ENCODE data around the gene LOC128125822.

LOC128125822 gene

GRCh38 chr6:63529498-63529897 lies 42.8 kb upstream of the LOC128125822 start:
- Histone ChIP-seq H3K4me1 (no peaks in the 10 kb centered on the region), H3K4me3 (no peak overlapping the region), H3K36me3 (no peaks in the 10 kb centered on the region), H3K9me3 (no peaks in the 10 kb centered on the region), H3K27me3 (no peaks in the 10 kb centered on the region), H3K27ac (no peak overlapping the region)
- DNase-seq (ENCODE audit: low spot score): no peak
- no peak for TF ChIP-seq CTCF (IDR thresholded peaks at IDR 0.05)

GRCh38 chr6:63530182-63530581 lies 42.1 kb upstream of the LOC128125822 start:
- Histone ChIP-seq H3K4me3 (no peak overlapping the region), H3K27ac (no peak overlapping the region)

GRCh38 chr6:63530991-63531390 lies 41.3 kb upstream of the LOC128125822 start:
- Histone ChIP-seq H3K4me1 (no peaks in the 10 kb centered on the region), H3K27me3 (no peaks in the 10 kb centered on the region), H3K36me3 (no peaks in the 10 kb centered on the region), H3K9me3 (no peaks in the 10 kb centered on the region), H3K27ac (no peak overlapping the region), H3K4me3 (no peak overlapping the region)
- no peak for TF ChIP-seq CTCF (IDR thresholded peaks at IDR 0.05)
- DNase-seq (ENCODE audit: low spot score): no peak

More at GRCh38 chr6:63530182-63530581, 42.1 kb upstream of the LOC128125822 start:
- DNase-seq (ENCODE audit: low spot score): no peak
- Histone ChIP-seq H3K4me1 (no peaks in the 10 kb centered on the region), H3K9me3 (no peaks in the 10 kb centered on the region), H3K27me3 (no peaks in the 10 kb centered on the region), H3K36me3 (no peaks in the 10 kb centered on the region)
- TF ChIP-seq CTCF (IDR thresholded peaks at IDR 0.05): no peak

GRCh38 chr6:63533026-63533425 lies 39.3 kb upstream of the LOC128125822 start:
- TF ChIP-seq CTCF (IDR thresholded peaks at IDR 0.05): no peak
- Histone ChIP-seq H3K4me3 (no peak overlapping the region), H3K27ac (no peak overlapping the region), H3K9me3 (no peaks in the 10 kb centered on the region), H3K36me3 (no peaks in the 10 kb centered on the region), H3K27me3 (no peaks in the 10 kb centered on the region), H3K4me1 (no peaks in the 10 kb centered on the region)
- DNase-seq (ENCODE audit: low spot score): no peak

GRCh38 chr6:63533952-63534351 lies 38.3 kb upstream of the LOC128125822 start:
- no peaks in the 10 kb centered on the region for H3K9me3 ChIP-seq
- DNase-seq (ENCODE audit: low spot score): no peak
- no peaks in the 10 kb centered on the region for H3K36me3 ChIP-seq
- H3K27ac ChIP-seq: no peak overlapping the region
- H3K4me1 ChIP-seq: no peaks in the 10 kb centered on the region
- TF ChIP-seq CTCF (IDR thresholded peaks at IDR 0.05): no peak
- H3K4me3 ChIP-seq: no peak overlapping the region
- H3K27me3 ChIP-seq: no peaks in the 10 kb centered on the region

GRCh38 chr6:63537201-63537958 lies 34.9 kb upstream of the LOC128125822 start:
- DNase-seq (ENCODE audit: low spot score): no peak
- Histone ChIP-seq H3K27me3 (no peaks in the 10 kb centered on the region), H3K9me3 (no peaks in the 10 kb centered on the region), H3K4me1 (no peaks in the 10 kb centered on the region), H3K27ac (no peak overlapping the region), H3K36me3 (no peaks in the 10 kb centered on the region), H3K4me3 (no peak overlapping the region)
- TF ChIP-seq CTCF (IDR thresholded peaks at IDR 0.05): no peak
